ENCODE results near the gene TTLL9. TPM values are rescaled to one million over a fixed set of nuclear protein-coding genes. Genes with fewer than 3 reads are reported as not detected.

TTLL9 gene
- total RNA-seq, 5 donors from 2014 or later (not counting 1 experiment from before 2014, with no cell fraction given): 0.16 TPM; not detected in 4

DNA sequence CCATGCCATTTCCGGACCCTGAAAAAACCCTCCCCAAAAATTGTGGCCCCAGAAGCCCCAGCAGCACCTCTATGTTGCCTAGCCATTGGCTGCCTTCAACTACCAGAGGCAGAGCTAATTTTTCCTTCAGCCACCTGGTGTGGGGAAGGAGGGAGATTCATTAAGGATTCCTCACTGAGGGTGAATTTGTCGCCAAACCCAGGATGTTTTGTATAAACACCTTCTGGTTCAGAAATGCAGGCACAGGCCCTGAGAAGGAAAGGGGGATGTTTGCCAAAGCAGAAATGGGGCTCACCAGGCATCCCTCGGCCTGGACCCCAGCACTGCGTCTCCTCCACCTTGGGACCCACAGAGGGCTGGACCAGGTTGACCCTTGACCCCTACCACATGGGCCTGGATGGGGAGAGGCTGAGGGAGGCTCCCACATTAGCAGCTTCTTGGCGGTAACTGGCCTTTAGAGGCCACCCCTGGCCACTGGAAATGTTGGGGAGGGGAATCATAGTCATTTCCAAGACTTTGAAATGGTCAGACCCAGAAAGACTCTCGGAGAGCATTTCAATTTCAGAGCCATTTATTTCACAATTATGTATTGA is 83.2 kb downstream of the TTLL9 start:
- ChIA-PET POLR2A (interaction anchor here in 1 of 2 donors (1.0 kb wide), 1 partner anchor 15 kb away, joined by 8 read pairs; no protein-coding TSS in a partner anchor), CTCF (interaction anchor here in 1 of 2 donors (0.7 kb wide), 1 partner anchor 14 kb away, joined by 4 read pairs; the partner anchor contains the start of gene XKR7)
- Mint-ChIP-seq H3K27me3 (peaks cover 7 to 30% of the 10 kb centered on the region in 2 donors), H3K4me3 (no peak overlapping the region), H3K27ac (no peak overlapping the region), H3K4me1 (peaks cover 31 to 33% (median 32%) of the 10 kb centered on the region in 3 donors), H3K9me3 (no peaks in the 10 kb centered on the region), H3K36me3 (peaks cover 12% of the 10 kb centered on the region)
- Histone ChIP-seq H3K4me1 (ENCODE audit: control insufficient read depth in 1 of 2, extremely low read depth in 1 of 2, insufficient read depth in 2 of 2, low read length in 2 of 2) (peaks cover 4 to 23% of the 10 kb centered on the region in 2 experiments), H3K27me3 (replicated peaks in 1 of 2; ENCODE audit: control insufficient read depth in 2 of 2, extremely low read depth in 1 of 2, insufficient read depth in 2 of 2, low read length in 1 of 2) (peaks cover 0 to 21% of the 10 kb centered on the region in 2 experiments), H3K4me3 (ENCODE audit: control insufficient read depth in 1 of 2, extremely low read depth in 1 of 2, low read length in 1 of 2) (no peak overlapping the region), H3K9me3 (no peaks in the 10 kb centered on the region), H3K27ac (ENCODE audit: low read length) (no peak overlapping the region), H3K36me3 (ENCODE audit: control insufficient read depth in 2 of 2, extremely low read depth in 1 of 2, insufficient read depth in 1 of 2, low read length in 1 of 2) (peaks cover 0 to 11% of the 10 kb centered on the region in 2 donors)
- 100% methylated on average over 1 of the region's 6 CpGs for WGBS (ENCODE audit: insufficient coverage)
- ATAC-seq (replicated peaks in 1 of 4): no peak
- DNase-seq: no peak

DNA sequence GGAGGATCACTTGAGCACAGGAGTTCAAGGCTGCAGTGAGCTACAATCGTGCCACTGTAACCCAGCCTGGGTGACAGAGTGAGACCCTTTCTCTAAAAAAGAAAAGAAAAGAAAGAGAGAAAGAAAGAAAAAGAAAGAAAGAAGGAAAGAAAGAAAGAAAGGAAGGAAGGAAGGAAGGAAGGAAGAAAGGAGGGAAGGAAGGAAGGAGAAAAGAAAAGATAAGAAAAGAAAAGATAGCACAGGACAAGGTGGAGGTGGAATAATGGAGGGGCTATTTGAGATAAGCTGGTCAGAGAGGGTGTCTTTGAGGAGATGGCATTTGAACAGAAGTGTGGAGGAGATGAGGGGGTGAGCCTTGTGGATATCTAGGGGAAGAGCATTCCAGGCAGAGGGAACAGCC is 84.1 kb downstream of the TTLL9 start:
- POLR2A ChIA-PET: no interaction called here
- H3K4me3 Mint-ChIP-seq: no peak overlapping the region
- H3K27ac Mint-ChIP-seq: no peak overlapping the region
- DNase-seq (no peak), ATAC-seq (replicated peaks in 1 of 4) (no peak)
- Histone ChIP-seq H3K4me3 (ENCODE audit: control insufficient read depth in 1 of 2, extremely low read depth in 1 of 2, low read length in 1 of 2) (no peak overlapping the region), H3K4me1 (ENCODE audit: control insufficient read depth in 1 of 2, extremely low read depth in 1 of 2, insufficient read depth in 2 of 2, low read length in 2 of 2) (peaks cover 4 to 23% of the 10 kb centered on the region in 2 experiments), H3K27ac (ENCODE audit: low read length) (no peak overlapping the region), H3K36me3 (ENCODE audit: control insufficient read depth in 2 of 2, extremely low read depth in 1 of 2, insufficient read depth in 1 of 2, low read length in 1 of 2) (peaks cover 0 to 4% of the 10 kb centered on the region in 2 donors), H3K9me3 (no peaks in the 10 kb centered on the region), H3K27me3 (replicated peaks in 1 of 2; ENCODE audit: control insufficient read depth in 2 of 2, extremely low read depth in 1 of 2, insufficient read depth in 2 of 2, low read length in 1 of 2) (peaks cover 0 to 28% of the 10 kb centered on the region in 2 experiments)
- peaks cover 13 to 37% of the 10 kb centered on the region in 2 donors for H3K27me3 Mint-ChIP-seq
- peaks cover 6% of the 10 kb centered on the region for H3K36me3 Mint-ChIP-seq
- CTCF ChIA-PET: interaction anchor here in 1 of 2 donors (0.7 kb wide), 1 partner anchor 14 kb away, joined by 4 read pairs; the partner anchor contains the start of gene XKR7
- H3K9me3 Mint-ChIP-seq: no peaks in the 10 kb centered on the region
- WGBS (ENCODE audit: insufficient coverage): no CpG with 5 or more reads among the region's 1 CpG
- H3K4me1 Mint-ChIP-seq: peaks cover 24 to 27% (median 26%) of the 10 kb centered on the region in 3 donors

- no peaks in the 10 kb centered on the region for H3K36me3 ChIP-seq (ENCODE audit: control insufficient read depth in 2 of 2, extremely low read depth in 1 of 2, insufficient read depth in 1 of 2, low read length in 1 of 2)
- H3K4me1 Mint-ChIP-seq: peaks cover 5% of the 10 kb centered on the region in 3 donors
- 64% methylated on average over 4 of the region's 11 CpGs for WGBS (ENCODE audit: insufficient coverage)
- H3K27me3 ChIP-seq (replicated peaks in 1 of 2; ENCODE audit: control insufficient read depth in 2 of 2, extremely low read depth in 1 of 2, insufficient read depth in 2 of 2, low read length in 1 of 2): peaks cover 0 to 40% of the 10 kb centered on the region in 2 experiments
- ChIA-PET CTCF (interaction anchor here in 1 of 2 donors (0.5 to 0.7 kb wide), 2 partner anchors 76 to 136 kb away, joined by 4 to 6 read pairs; no protein-coding TSS in a partner anchor), POLR2A (interaction anchor here in 1 of 2 donors (0.6 kb wide), 1 partner anchor 582 kb away, joined by 3 read pairs; no protein-coding TSS in a partner anchor)
- no peak overlapping the region for H3K27ac ChIP-seq (ENCODE audit: low read length)
- H3K9me3 ChIP-seq: no peaks in the 10 kb centered on the region
- no peak overlapping the region for H3K27ac Mint-ChIP-seq
- ATAC-seq (replicated peaks in 1 of 4): no peak
- H3K4me1 ChIP-seq (ENCODE audit: control insufficient read depth in 1 of 2, extremely low read depth in 1 of 2, insufficient read depth in 2 of 2, low read length in 2 of 2): peaks cover 0 to 4% of the 10 kb centered on the region in 2 experiments
- H3K36me3 Mint-ChIP-seq: no peaks in the 10 kb centered on the region
- H3K4me3 Mint-ChIP-seq: no peak overlapping the region
- peaks cover 24 to 50% of the 10 kb centered on the region in 2 donors for H3K27me3 Mint-ChIP-seq
- H3K4me3 ChIP-seq (ENCODE audit: control insufficient read depth in 1 of 2, extremely low read depth in 1 of 2, low read length in 1 of 2): no peak overlapping the region
- H3K9me3 Mint-ChIP-seq: no peaks in the 10 kb centered on the region
- DNase-seq: no peak
These were observed 86.4 kb downstream of the TTLL9 start for GRCh38 chr20:31956556-31957526.

DNA sequence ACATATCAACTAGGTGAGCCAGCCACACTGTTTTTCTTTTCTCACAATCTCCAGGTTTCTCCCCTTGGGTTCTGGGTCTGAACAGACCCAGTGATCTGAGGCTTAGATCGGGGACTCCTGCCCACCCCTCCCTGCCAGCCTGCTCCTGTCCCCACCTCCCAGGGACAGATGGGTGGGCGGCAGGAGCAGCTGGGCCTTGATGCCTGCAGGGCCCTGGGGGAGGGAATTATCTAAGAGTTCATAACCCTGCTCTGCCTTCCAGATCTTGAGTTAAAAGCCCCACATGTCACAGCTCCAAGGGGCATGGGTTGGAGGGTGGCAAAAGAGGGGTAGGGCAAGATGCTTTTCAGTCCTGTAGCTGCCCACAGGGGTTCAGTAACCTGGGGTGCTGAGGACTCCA is 92.3 kb downstream of the TTLL9 start:
- CTCF ChIA-PET: interaction anchor here in 1 of 2 donors (1.2 kb wide), 1 partner anchor 10 kb away, joined by 4 read pairs; no protein-coding TSS in a partner anchor

DNA sequence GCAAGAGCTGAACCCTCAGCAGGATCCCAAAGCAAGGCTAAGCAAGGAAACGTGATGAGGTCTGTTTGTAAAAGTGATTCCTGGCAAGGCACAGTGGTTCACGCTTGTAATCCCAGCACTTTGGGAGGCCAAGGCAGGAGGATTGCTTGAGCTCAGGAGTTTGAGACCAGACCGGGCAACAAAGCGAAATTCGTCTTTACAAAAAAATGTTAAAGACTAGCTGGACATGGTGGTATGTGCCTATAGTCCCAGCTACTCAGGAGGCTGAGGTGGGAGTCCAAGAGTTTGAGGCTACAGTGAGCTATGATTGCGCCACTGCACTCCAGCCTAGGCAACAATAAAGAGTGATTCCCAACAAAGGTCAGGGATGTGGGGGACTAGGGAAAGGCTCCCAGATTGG is 93.5 kb downstream of the TTLL9 start:
- no peaks in the 10 kb centered on the region for H3K36me3 ChIP-seq (ENCODE audit: control insufficient read depth in 2 of 2, extremely low read depth in 1 of 2, insufficient read depth in 1 of 2, low read length in 1 of 2)
- 70% methylated on average over 6 of the region's 6 CpGs for WGBS (ENCODE audit: insufficient coverage)
- no peaks in the 10 kb centered on the region for H3K9me3 Mint-ChIP-seq
- H3K27me3 Mint-ChIP-seq: peaks cover 45 to 65% of the 10 kb centered on the region in 2 donors
- H3K4me1 ChIP-seq (ENCODE audit: control insufficient read depth in 1 of 2, extremely low read depth in 1 of 2, insufficient read depth in 2 of 2, low read length in 2 of 2): peaks cover 0 to 12% of the 10 kb centered on the region in 2 experiments
- no peak overlapping the region for H3K27ac ChIP-seq (ENCODE audit: low read length)
- no peak overlapping the region for H3K4me3 Mint-ChIP-seq
- no peaks in the 10 kb centered on the region for H3K36me3 Mint-ChIP-seq
- peaks cover 0 to 8% (median 6%) of the 10 kb centered on the region in 3 donors for H3K4me1 Mint-ChIP-seq
- DNase-seq (no peak), ATAC-seq (replicated peaks in 1 of 4) (no peak)
- peaks cover 0 to 57% of the 10 kb centered on the region in 2 experiments for H3K27me3 ChIP-seq (replicated peaks in 1 of 2; ENCODE audit: control insufficient read depth in 2 of 2, extremely low read depth in 1 of 2, insufficient read depth in 2 of 2, low read length in 1 of 2)
- ChIA-PET POLR2A (no interaction called here), CTCF (interaction anchor here (1.2 to 1.5 kb wide), 3 partner anchors 9 to 13 kb away, joined by 4 to 5 read pairs (median 4); partner anchors contain the start of gene PDRG1 (in 1 of the 2))
- no peaks in the 10 kb centered on the region for H3K9me3 ChIP-seq
- no peak overlapping the region for H3K4me3 ChIP-seq (ENCODE audit: control insufficient read depth in 1 of 2, extremely low read depth in 1 of 2, low read length in 1 of 2)
- no peak overlapping the region for H3K27ac Mint-ChIP-seq

More for the DNA sequence above, 92.3 kb downstream of the TTLL9 start:
- Histone ChIP-seq H3K36me3 (ENCODE audit: control insufficient read depth in 2 of 2, extremely low read depth in 1 of 2, insufficient read depth in 1 of 2, low read length in 1 of 2) (no peaks in the 10 kb centered on the region), H3K4me1 (ENCODE audit: control insufficient read depth in 1 of 2, extremely low read depth in 1 of 2, insufficient read depth in 2 of 2, low read length in 2 of 2) (peaks cover 0 to 2% of the 10 kb centered on the region in 2 experiments), H3K27me3 (replicated peaks in 1 of 2; ENCODE audit: control insufficient read depth in 2 of 2, extremely low read depth in 1 of 2, insufficient read depth in 2 of 2, low read length in 1 of 2) (peaks cover 0 to 53% of the 10 kb centered on the region in 2 experiments), H3K4me3 (ENCODE audit: control insufficient read depth in 1 of 2, extremely low read depth in 1 of 2, low read length in 1 of 2) (no peak overlapping the region), H3K9me3 (no peaks in the 10 kb centered on the region), H3K27ac (ENCODE audit: low read length) (no peak overlapping the region)
- H3K4me1 Mint-ChIP-seq: peaks cover 0 to 5% (median 3%) of the 10 kb centered on the region in 3 donors
- ATAC-seq (replicated peaks in 1 of 4) (no peak), DNase-seq (no peak)
- H3K27me3 Mint-ChIP-seq: peaks cover 46 to 65% of the 10 kb centered on the region in 2 donors
- H3K4me3 Mint-ChIP-seq: no peak overlapping the region
- H3K36me3 Mint-ChIP-seq: no peaks in the 10 kb centered on the region
- POLR2A ChIA-PET: no interaction called here
- WGBS (ENCODE audit: insufficient coverage): no CpG with 5 or more reads among the region's 2 CpGs
- no peak overlapping the region for H3K27ac Mint-ChIP-seq
- H3K9me3 Mint-ChIP-seq: no peaks in the 10 kb centered on the region

Data from T-cell (primary cell).